Forelimb muscle (tissue), 1 donor: Measurements from ENCODE around the gene TTC22. TPM values are rescaled to one million over a fixed set of nuclear protein-coding genes. Genes with fewer than 3 reads are reported as not detected.

ENCODE experiments used
- DNase-seq: peaks from one replicate; pipeline ENCODE4 v3.0.0-alpha.2; 2013; ENCODE audit warnings: low read depth
- polyA plus RNA-seq: library from polyadenylated mRNA; unstranded; fragments of 120-200 nt; gene quantifications from one replicate; pipeline ENCODE4 v1.2.1, GENCODE V29; 2013; ENCODE audit not compliant: insufficient read length

TTC22 gene
- polyA plus RNA-seq, 1 donor = 0.05 TPM

- no peak for DNase-seq
These were observed 49.7 kb downstream of the TTC22 start for GRCh38 chr1:54751426-54751825.

DNA sequence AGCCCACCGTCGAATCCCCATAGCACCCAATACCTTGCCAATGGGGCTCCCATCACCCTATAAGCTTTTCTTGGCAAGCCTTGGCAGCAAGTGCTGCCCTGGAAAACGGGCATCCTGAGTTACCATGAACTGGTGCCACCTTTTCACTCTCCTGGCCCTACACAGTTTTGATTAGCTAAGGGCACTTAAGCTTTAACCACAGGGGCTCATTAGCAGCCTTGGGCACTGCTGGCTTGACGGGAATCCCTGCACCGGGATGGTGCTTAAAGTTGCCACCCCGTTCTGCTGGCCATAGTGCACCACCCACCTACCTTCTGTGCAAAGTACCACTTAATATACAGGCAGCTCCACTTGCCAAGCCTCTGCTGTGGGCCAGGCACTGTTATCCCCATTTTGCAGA lies 50.5 kb downstream of the TTC22 start:
- DNase-seq = no peak

DNA sequence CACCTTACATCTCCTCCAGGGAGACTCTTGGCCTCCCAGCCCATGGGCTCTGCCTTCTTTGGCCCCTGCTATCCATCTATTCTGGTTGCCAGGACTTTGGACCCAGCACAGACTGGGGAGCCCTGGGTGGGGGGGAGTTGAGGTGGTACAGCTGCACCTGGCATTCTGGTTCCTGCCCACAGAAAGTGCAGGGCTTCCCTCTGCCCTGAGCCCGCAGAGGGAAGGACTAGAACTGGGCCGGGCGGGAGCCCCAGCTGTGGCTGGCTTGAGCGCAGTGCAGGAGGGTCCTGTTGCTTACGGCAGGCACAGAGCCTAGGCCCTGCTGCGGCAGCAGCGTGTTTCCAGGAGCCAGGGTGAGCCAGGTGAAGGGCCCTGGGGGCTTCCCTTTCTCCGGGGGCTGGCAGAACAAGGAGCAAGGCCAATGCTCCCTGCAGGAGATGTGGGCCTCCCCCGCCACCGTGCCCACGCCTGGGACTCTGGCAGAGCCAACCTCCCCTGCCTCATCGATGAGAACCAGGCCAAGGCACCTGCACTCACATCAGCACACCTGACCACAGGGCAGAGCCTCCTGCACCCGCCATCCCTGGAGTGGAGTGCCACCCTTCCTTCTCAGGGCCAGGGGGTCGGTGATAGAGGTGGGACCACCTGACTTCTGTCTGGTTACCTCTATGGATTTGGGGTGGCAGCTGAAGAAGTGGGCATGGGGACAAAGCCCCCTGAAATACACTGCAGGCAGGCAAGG lies 52.9 kb downstream of the TTC22 start:
- no peak for DNase-seq

- no peak for DNase-seq
These were observed 55.3 kb downstream of the TTC22 start for GRCh38 chr1:54745864-54746263.

DNA sequence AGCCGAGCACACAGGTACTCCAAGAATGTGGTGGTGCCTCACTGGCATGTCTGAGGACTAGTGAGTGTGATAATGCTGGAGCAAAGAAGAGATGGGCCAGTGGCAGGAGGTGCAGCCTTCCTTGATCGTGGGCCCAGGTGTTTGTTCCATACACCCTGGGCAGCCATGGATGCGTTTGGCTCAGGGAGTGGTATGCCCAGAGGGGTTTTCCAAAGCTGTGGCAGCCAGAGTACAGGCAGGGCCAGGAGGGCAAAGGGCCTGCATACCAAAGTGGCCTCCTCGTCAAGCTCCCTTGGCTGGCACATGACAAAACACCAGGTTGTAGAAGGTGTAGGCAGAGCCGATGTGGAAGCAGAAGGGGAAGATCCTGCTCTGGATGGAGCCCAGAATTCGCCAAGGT lies 55.8 kb downstream of the TTC22 start:
- no peak for DNase-seq

DNA sequence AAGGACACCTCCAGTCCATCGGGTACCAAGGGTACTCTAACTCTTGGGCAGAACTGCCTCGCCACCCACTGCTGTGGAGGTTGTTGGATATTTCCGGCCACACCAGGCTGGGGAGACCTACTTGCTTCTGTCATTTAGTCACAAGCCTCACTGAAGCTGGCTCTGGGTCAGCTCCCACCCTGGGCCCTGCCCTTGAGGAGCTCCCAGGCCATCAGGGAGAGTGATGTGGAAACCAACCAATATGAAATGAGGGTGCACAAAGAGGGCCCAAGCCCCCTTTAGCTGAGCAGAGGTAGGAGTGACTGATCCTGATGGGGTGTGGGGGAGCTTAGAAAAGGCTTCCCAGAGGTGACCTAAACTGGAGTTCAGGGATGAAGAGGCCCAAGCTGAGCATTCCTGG lies 56.4 kb downstream of the TTC22 start:
- DNase-seq = no peak

DNA sequence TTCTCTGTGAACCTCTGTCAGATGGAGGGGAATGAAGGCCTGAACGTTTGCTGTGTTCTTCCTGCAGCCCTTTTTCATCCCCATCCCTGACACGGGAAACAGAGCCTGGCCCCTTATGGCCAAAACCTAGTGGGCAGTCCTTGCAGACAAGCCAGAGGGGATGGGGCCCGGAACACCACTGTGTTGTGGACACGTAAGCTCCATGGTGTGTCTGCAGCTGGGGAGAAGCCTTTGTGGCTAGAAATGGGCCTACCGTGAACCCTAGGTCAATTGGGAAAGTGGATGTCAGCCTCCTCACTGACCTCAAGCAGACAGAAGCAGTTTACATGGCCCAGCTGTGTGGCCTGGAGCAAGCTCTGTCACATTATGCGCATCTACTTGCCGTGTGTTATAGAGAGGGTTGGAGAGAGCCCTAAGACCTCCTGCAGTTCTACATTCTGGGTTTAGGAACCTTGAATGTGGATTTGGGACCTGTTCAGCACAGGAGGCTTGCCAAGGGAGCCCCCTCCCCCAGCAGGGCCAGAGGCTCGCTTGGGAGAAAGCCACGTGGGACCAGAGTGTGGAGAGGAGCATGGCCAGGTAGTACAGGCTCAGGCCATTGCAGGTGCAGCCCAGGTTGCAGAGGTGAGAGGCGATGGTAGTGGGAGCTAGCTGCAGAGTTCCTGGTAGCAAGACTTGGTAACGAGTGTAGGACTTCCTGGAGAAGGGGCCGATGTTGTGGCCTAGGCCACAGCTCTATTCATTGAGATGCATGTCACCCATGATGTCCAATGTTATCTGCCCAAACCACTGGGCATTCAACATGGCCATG lies 57.5 kb downstream of the TTC22 start:
- DNase-seq = no peak

DNA sequence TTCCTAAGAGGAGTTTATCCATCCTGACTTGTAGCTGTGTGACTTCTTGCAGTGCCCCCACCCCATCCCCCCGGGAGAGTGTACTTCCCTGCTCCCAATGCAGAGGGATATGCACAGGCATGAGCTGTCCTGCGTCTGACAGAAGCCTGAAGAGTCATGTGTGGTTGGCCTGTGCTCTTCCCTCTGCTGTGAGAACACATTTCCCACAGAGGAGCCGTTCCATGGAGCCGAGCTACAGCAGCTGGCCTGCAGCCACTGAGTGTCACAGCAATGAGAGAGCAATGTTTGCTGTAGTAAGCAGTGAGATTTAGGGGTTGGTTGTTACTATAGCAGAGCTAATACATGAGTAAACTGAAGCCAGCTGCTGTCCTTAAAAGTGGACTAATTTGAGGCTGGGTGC lies 58.8 kb downstream of the TTC22 start:
- no peak for DNase-seq

DNA sequence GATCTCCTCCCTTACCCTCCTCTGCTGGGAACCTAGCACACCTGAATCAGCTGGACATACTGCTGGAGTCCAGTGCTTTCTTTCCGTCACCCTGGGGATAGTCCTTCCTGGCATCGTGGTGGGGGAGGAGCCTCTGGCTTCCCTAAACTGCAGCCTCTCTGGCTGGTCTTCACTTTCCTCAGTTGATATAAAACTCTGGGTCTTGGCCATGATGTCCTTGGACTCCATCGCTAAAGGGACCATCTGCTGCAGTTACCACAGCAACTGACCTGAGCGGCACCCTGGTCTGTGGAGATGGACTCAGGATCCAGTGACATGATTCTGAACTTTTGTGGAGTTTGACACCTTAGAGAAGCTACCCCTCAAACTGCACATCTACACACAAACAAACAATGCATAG lies 59.6 kb downstream of the TTC22 start:
- no peak for DNase-seq

DNA sequence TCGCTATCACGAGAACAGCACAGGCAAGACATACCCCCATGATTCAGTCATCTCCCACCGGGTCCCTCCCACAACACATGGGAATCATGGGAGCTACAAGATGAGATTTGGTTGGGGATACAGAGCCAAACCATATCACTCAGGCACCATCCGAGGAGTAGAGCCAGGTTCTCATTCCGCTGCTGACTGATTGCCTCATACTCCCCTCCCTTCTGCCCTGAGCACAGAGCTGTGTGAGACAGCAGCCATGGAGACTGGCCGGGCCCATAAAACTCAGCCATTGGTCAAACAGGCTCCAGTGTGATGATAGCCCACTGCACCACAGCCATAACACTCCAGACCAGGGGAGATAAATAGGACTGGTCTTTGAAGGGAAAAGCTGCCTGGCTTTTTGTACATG lies 62.9 kb downstream of the TTC22 start:
- DNase-seq = no peak

DNA sequence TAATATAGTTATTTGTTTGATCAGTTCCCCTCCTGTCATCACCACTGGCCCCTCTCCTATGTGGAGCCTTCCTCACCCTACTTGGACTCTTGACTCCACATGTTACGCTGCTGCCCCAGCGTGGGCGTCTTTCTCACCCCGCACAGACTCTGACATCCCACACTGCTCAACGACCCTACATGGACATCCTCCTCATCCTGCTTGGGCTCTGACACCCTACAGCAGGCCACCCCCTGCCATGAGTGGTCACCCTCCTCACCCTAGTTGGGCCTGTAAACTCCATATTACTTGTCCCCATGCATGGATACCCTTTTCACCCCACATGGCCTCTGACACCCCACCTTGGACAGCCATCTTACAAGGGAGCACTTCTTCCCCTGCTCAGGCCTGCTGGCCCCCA lies 64.4 kb downstream of the TTC22 start:
- no peak for DNase-seq

Other genes with a start within 250 kb of the TTC22 start
- 0.34 TPM for gene FAM151A, start 177.8 kb downstream of the TTC22 start, polyA plus RNA-seq
- 6.0 TPM for gene MROH7, start 159.5 kb downstream of the TTC22 start, polyA plus RNA-seq
- gene TTC4, start 85.5 kb downstream of the TTC22 start, polyA plus RNA-seq = 27.6 TPM
- gene PARS2, start 36.8 kb downstream of the TTC22 start, polyA plus RNA-seq = 3.8 TPM
- 19.2 TPM for gene DHCR24, start 85.9 kb upstream of the TTC22 start, polyA plus RNA-seq
- not detected for gene TMEM61, start 179.3 kb upstream of the TTC22 start, polyA plus RNA-seq
- 0.04 TPM for gene BSND, start 197.6 kb upstream of the TTC22 start, polyA plus RNA-seq
- gene PCSK9, start 238.2 kb upstream of the TTC22 start, polyA plus RNA-seq = 3.9 TPM